Muscle of arm (tissue), 12 donors: ENCODE results near the gene OLFM3. TPM values are rescaled to one million over a fixed set of nuclear protein-coding genes. Genes with fewer than 3 reads are reported as not detected.
A peak's percentile ranks its signal among the peaks of the same experiment; 100 is the strongest.

Experiments
- DNase-seq: peaks from one replicate; pipeline ENCODE4 v3.0.0-alpha.2; 2013
- polyA plus RNA-seq, 12 donors: library from polyadenylated mRNA; unstranded; fragments of 120-200 nt; gene quantifications; one replicate each; pipeline ENCODE4 v1.2.1, GENCODE V29; 2013; ENCODE audit not compliant: insufficient read length in 12 of 12

Gene OLFM3
- polyA plus RNA-seq, 12 donors = 0.25 to 1.5 (median 0.63) TPM; not detected in 2

DNA sequence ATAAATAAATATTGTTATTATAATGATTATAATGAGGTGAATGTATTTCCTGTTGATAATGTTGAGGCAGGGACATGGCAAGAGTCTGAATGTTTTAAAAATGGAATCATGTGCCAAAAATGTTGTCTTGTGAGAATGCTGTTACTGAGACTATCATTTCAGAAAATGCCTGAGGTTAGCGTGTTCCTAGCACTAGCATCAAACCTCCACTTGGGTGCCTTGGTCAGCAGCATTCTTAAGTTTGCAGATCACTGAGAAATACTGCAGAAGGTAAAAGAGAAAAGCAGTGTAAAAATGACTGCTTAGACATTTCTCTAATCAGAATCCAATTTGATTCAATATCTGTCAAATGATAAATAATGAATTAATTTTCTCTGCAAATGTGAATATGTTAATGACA lies 50.8 kb downstream of the OLFM3 start:
- DNase-seq = no peak

DNA sequence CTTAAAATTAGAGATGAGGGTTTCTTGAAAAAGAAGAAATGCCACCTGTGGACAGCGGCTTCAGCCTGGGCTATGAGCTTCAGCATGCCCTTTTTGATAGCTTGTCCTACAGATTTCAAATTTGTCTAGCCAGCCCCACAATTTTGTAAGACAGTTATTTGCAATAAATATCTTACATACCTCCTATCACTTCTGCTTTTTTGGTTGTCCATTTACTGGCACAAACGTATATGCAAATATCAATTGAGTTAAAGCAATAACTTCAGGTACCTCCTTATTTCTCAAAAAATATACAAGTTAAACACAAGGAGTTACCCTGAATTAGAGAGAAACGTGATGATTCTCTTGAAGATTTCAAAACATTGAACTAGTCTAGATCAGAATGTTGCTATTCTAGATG lies 53.5 kb downstream of the OLFM3 start:
- no peak for DNase-seq

DNA sequence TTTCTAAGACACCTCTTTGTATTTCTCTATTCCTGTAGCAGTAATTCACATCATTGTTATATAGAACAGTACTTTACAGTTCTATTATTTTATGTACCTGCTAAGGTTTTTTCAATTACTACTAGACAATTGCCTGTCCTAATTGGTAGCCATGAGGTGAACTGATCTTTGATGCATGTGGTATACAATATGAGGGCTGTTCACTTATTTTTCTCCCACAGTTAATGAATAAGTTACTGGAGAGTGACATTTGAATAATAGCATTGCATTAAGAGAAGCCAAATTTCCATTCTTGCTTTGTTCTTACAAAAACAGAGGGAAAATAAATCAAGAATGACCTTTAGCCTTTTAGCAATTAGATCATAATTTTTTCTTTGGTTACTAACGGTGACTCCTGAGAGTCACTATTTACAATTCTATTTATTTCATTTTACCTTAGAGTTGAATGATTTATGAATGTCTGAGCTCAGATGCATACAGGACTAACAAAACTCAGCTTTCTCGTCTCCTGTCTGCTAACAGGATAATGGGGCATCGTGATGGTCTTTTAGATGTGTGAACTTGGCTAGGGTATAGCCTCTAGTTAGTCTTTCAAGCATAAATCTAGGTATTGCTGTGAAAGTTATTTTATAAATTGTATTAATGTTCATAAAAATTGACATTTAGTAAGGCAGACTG lies 54.1 kb downstream of the OLFM3 start:
- DNase-seq = no peak

DNA sequence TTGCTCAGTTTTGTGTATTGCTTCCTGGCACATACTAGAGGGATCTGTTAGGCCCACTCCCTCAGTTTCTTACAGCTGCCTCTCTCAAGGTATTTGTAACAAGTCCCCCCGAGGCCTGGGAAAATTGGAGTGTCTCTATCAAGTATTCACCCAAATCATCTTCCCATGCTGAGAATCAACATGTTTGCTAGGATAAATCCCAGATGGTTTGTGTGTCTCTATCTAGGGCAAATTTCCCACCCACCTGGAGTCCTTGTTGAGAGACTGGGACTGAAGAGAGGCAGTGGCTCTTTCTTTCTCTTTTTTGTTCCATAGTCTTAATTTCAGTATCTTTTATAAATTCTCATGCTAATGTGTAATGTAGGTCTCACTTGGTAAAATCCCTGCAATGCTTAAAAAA lies 58.0 kb downstream of the OLFM3 start:
- DNase-seq = no peak

DNA sequence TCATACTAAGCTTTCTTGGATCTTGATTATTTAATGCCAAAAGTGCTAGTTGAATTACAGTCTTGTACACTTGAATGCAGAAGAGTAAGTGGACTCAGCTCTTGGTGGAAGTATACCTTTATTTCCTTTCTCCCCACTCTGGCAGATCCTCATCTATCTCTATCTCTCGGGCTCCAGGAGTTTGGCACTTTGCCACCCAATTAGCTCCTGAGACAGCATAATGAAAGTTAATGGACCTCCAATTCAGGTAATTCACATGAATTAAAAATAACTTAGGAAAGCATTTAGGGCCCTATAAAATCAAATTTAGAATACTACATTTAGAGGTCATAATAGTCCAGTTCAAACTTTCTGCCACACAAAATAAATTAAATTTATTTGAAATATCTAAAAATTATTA lies 67.4 kb downstream of the OLFM3 start:
- DNase-seq = no peak

DNA sequence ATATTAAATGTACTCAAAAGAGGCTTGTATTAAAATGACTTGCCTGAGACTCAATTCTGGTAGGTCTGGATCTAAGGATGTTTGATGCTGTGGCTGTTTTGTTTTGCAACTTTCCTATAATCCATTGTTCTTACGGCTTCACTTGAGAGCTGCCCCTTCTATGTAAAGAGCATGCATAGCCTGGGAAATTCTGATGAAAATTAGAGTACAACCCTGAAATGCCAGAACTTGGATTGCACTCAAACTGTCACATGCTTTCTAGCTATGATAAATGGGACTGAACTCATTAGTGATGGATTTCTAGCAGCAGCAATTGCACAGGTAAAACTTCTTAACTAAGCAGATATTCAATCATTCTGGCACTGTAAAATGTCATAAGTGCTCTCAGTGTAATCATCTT lies 67.9 kb downstream of the OLFM3 start:
- DNase-seq = no peak

DNA sequence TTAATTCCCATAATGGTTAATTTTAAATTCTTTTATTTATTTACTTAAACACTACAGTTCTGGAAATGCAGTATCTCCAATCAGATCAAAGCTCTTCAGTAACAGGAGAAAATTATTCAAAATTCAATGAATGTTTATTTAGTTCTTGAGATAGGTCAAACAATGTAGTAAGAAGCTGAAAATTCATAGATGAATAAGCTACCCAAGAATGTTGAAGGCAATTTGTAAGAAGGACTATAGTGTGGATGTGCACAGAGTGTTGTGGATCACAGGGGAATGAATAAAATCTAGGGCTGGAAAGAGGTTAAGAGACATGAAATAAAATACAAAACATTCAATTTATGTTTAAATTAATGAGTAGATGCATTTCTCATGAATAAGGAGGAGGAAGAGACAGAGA lies 72.0 kb downstream of the OLFM3 start:
- DNase-seq = no peak

DNA sequence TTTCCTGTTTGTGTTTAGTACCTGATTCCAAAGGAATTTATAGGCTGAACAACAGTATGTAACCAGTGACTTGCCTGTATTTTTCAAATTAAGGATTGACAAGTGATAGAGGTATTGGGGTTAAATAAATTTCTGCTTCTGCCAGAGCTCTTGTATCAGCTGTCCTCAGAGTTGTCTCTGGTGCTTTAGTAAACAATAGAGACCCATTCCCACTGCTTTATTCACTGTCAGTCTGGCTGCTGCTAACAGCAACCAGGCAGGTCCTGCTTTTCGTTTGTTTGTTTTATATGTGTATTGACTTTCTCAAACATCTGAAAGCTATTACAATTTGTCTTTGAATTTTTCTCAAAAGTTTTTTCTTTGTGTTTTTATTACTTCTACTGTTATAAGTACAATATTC lies 76.1 kb downstream of the OLFM3 start:
- DNase-seq = no peak

DNA sequence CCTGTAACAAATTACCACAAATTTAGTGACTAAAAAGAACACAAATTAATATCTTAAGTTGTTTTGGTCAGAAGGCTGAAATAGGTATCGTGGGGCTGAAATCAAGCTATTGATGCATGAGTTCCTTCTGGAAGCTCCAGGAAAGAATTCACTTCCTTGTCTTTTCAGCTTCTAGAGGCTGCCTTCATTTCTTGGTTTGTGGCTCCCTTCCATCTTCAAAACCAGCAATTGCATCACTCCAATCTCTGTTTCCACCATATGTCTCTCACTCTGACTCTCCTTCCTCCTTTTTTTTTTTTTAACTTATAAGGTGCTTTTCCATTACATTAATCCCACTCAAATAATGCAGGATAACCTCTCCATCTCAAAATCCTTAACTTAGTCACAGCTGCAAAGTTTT lies 78.4 kb downstream of the OLFM3 start:
- DNase-seq = no peak

DNA sequence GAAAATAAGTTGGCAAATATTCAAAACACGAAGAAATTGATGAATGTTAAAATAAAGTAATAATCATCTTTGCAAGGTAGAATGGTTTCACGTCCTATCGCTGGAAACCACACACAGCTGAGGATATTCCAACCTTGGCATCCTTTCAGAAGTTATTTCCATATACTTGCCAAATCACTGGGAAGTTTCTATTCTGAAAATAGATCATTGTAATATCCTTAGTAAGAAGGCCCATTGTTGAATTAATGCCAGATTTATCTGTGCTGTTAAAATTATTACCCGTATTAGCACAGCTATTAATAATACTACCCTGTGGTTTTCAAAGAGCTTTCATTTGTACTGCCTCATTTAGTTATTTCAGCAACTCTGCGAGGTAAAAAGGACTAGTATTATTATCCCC lies 81.1 kb downstream of the OLFM3 start:
- peak; percentile 29 for DNase-seq

DNA sequence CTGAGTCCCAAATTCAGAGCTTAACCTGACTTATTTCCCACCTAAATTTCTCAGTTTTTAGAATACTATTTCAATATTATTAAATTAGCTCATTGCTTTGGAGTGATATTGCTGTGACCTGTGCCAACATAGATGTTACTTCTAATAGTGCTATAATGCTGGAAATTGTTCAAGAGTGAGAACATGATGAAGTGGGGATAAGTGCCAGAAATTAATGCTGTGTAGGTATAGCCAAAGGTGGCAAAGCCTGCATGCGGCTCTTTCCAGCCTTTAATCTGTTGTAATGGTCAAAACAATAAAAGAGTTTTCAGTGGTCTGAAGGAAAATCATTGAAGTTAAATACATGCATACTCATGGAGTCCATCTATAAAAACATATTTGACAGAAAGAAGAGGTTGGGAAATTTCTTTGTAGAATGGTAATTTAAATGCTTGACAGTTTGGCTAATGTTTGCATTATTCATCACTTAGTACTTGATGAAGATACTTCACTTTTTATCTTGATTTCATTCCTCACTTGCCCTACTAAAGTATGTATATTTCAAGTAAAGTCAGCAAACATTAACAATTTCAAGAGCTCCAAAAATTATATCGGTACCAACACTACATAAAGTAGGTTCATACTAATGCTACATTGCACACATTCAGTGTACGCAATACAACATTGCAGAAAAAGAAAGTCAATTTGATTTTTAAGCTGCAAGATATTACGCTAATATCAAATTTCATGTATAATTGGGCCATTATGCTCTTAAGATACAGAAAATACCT lies 82.1 kb downstream of the OLFM3 start:
- no peak for DNase-seq

DNA sequence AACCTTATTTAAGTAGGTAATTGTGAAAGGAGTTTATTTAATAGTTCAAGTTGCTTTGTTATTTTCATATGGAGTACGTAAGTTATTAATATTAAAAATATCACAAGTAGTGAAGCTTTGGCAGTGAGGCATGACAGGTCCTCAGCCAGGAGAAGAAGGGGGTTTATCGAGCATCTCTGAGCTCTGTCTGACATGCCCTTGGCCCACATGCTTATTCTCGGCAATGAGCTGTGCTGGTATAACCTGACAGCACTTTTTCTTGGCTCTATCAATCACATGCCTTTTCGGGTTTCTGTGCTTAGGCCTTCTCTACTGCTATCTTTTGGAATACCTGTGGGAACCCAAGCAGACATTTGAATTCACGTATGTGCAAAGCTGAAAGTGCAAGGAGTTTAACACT lies 84.8 kb downstream of the OLFM3 start:
- DNase-seq = no peak

DNA sequence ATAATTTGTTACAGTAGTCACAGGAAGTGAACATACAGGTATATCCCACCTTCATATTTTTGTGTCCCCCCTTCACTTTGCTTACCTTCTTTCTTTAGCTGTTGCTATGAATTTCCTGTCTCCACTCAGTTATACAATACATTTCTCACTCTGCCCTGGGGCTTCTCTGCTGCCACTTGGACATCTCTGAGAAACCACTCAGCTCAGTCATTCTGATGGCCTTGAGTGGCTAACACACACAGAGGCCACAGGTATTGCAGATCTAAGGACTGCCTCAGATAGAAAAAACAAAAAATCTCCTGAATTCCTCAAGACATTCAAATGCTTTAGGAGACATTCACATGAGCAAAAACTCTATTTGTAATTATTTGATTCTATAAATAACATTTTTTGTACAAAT lies 87.7 kb downstream of the OLFM3 start:
- no peak for DNase-seq

DNA sequence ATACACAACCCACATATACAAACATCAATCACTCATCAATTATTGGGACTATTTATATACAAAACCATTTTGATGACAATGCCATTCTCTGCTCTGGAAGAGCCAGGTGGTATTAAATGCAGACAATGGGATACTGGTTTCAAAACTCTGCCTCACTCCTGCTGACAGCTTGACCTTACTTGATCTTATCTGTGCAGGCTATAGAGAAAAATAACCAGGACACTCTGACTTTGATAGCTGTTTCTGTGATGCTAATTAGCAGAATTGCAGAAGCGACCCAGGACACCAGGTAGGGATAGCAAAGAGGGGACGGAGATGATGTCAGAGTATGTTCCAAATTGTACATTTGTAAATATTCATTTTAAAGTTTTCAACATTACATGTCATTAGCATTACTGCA lies 89.5 kb downstream of the OLFM3 start:
- no peak for DNase-seq

DNA sequence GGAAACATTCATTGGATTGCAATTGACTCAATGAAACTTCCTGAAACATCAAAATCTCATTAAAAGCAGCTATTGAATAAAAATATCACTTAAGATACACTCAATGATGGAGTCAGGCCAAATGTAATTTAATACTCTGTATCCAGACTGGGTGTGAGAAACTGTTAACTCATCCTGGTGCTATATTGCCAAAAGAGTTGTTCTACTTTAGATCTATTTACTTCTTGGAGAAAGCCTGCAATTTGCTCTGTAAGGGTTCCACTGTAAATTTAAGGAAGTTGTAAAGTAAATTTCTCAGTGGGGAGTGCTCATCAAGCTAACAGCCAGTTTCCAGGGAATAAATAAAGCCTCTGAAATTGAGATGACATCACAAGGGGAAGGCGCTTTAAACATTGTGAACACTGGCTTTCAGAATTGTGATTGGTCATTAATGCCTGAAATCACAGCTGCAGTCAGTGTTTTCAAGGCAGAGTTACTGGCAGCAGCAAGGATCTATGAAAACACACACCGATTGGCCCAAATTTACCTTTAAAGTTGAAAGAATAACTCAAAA lies 91.4 kb downstream of the OLFM3 start:
- DNase-seq = no peak

DNA sequence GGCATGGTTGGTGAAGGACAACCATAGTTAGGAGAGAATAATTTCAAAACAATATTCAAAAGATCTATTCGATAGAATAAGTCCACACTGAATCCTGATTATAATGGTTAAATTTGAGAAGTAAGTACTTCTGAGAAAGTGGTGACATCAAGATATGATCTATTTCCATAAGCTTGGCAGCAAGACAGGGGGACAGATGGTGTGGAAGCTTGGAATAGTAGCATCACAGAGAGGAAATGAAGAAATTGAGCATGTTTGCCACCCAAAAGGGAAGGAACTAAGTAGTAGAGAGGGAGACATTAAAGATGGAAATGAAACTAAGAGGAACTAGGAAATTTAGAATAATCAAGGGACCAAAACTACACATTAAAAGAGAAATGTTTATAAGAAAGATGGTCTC lies 94.5 kb downstream of the OLFM3 start:
- no peak for DNase-seq

DNA sequence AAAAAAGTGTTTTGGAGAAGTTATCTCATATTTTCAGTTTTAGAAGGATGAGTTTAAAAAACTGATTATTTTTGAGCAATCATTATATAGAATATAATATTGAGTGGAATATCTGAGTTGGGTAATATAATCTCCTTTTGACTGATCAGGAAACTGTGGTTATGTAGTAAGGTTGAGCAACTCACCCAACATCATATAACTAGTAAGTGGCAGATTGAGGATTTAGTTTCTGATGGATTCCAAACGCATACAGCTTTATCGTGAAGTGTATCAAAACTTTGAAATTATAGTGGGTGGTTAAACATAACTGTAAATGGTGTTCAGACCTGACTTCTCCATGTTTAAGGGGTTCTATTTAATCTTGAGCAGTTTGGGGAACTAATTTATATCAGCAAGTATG lies 98.6 kb downstream of the OLFM3 start:
- DNase-seq = no peak

DNA sequence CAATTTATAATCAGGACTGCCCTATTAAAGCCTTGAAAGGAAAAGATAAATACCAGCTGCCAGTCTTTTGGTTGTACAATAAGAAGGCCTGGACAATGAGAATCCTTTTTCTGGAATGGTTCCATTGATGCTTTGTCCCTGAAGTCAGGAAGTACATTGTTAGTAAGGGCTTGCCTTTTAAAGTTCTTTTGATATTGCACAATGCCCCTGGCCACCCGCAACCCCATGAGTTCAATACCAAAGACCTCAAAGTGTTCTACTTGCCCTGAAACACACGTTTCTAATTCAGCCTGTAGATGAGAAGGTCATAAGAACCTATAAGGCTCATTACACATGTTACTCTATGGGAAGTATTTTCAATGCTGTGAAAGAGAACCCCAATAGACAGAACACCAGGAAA lies 112.1 kb downstream of the OLFM3 start:
- no peak for DNase-seq

DNA sequence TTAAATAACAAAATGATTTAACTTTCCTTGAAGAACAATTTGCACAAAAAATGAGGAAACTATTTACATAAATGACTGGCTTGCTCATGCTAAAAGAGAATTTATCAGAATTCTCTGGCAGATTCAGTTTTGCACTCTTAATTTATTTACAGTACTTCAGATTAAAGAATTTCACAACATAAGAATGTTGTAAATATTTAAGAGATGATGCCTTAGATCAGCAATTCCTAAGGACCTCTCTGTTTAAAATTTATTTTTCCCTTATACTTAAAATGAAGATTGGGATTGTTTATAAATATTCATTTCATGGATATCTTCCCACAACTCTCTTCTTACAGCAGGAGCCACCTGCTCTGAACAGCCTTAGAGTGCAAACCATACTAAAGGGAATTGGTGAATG lies 120.8 kb downstream of the OLFM3 start:
- no peak for DNase-seq

DNA sequence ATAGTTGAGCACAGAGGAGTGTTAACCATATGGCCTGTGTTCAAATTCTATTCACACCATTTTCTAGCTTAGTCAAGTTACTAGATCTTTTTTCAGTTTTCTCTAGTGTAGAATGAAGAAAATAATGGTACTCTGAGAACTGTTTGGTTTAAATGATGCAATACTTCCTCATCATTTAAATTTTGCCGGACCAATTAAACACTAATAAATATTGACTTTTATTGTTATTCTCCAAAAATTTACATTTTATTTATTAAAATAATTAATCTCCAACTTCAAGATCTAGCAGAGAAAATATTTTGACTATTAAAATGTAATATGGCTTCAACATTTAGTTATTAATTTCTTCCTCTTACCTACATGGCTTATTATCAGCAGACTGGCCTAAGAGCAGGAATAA lies 123.1 kb downstream of the OLFM3 start:
- no peak for DNase-seq

DNA sequence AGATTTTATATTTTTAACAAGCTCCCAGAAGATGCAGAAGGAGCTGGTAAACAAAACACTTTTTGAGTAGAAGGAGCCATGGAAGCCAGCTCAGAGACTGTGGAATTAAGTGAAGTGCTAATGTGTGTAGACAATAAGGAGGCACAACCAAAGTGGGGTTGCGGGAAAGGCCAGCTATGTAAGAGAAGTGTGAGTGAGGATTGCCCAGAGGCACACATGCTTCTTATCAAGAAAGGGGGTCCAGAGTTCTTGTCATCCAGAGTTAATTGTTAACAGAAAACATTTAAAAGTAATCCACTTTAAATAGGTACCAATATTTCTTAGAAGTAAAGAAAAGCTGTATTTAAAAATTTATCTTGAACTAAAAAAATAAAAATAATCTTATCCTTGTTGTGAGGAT lies 136.8 kb downstream of the OLFM3 start:
- DNase-seq = no peak

DNA sequence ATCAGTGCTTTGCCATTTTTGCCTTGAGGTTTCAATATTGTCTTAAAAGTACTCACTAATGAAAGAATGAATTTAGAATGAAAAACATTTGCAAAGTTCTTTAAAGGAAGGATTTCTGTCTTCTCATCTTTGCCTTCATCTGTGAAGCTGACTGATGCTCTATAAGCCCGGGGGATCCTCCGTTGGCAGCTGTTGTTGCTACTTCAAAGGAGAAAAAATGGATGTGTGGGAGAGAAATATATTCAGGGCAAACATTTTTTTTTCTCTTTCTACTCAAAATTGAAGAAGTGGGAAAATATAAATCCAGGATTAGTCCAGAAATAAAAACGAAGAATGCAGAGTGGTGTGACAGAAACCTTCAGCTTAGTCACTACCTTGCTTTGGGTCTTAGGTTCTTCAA lies 142.5 kb downstream of the OLFM3 start:
- DNase-seq = no peak

DNA sequence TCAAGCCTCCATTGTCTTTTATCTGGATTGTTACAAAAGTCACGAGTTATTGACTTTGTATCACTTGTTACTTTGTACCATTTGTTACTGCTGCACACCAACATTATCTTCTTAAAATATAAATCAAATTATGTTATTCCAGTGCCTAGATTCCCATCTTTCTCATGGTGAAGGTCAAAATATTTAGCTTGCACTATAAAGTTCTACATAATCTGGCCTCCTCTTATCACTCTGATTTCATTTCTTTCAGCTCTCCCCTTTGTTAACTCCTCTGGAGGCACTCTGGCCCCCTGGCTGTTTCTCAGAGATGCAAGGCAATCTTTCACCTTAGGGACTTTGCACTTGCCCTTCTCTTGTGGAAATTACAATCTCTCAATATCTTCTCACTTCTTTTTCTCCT lies 143.8 kb downstream of the OLFM3 start:
- no peak for DNase-seq

DNA sequence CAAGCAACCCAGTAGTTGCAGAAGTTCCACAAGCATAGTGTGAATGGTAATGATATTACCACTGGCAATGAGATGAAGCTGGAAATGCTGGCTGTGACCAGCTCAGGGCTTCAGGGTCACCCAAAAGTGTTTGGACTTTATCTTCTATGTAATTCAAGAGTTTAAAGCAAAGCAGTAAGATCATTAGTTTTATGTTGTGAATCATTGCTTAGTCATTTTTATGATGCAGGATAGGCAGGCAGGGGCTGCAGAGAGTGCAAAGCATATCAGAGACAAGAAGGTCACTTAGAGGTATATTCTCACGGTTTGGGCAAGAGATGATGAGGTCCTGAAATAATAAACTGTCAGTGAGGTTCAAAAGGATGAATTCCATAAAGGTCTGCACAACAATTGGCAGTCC lies 147.4 kb downstream of the OLFM3 start:
- no peak for DNase-seq
